Prostate gland (tissue), 2 donors: ENCODE results near the gene RNASET2. TPM values are rescaled to one million over a fixed set of nuclear protein-coding genes. Genes with fewer than 3 reads are reported as not detected.

ENCODE experiments used
- DNase-seq: peaks from one replicate; pipeline ENCODE4 v3.0.0-alpha.2; 2019; ENCODE audit warnings: low spot score
- H3K27ac ChIP-seq, 2 donors: fragments of 200-600 bp; sonication (generic); 2 replicates each; pipeline ENCODE4 v1.5.1; 2017 to 2019
- H3K27me3 ChIP-seq: fragments of 200-600 bp; sonication (generic); replicated peaks from 2 replicates; pipeline ENCODE4 v1.5.1; 2019; ENCODE audit not compliant: insufficient read depth
- H3K36me3 ChIP-seq, 2 donors: fragments of 200-600 bp; sonication (generic); 1 replicate in 1 of 2; 2 replicates in 1 of 2; pipeline versions ENCODE4 v1.5.1 to v1.8.1; 2017 to 2019
- H3K4me1 ChIP-seq: fragments of 200-600 bp; sonication (generic); replicated peaks from 2 replicates; pipeline ENCODE4 v1.5.1; 2019
- H3K4me3 ChIP-seq, 2 donors: fragments of 200-600 bp; sonication (generic); 2 replicates each; pipeline ENCODE4 v1.5.1; 2017 to 2019
- H3K9me3 ChIP-seq: fragments of 200-600 bp; sonication (generic); 2 replicates; pipeline ENCODE4 v1.5.1; 2017
- CTCF ChIP-seq, 4 experiments: fragments of 200-600 bp in 2 of 4; fragments of 450-650 bp in 2 of 4; sonication (generic) in 2 of 4; IDR thresholded peaks; 1 replicate in 3 of 4; 2 replicates in 1 of 4; pipeline ENCODE4 v1.5.1; 2016 to 2019; ENCODE audit warnings: antibody characterized with exemption in 4 of 4, mild to moderate bottlenecking in 2 of 4, moderate library complexity in 2 of 4
- POLR2A ChIP-seq: fragments of 450-650 bp; IDR thresholded peaks from one replicate; pipeline ENCODE4 v1.6.1; 2016; ENCODE audit warnings: antibody characterized with exemption, mild to moderate bottlenecking
- POLR2AphosphoS5 ChIP-seq: sonication (generic); formaldehyde crosslinking; IDR thresholded peaks from one replicate; pipeline ENCODE4 v1.6.1; 2017; ENCODE audit warnings: antibody characterized with exemption
- WGBS: methylation state at CpG from one replicate; pipeline ENCODE4 v1.1.5; 2018; 5-methylcytosine and 5-hydroxymethylcytosine counted together
- intact Hi-C: fragments of 100-400 bp; cut with DNase I; formaldehyde crosslinking; loops from one replicate; pipeline ENCODE4 v1.14.2; 2022
- microRNA-seq: library from miRNA; unstranded; fragments of <30 nt; microRNA quantifications from one replicate; pipeline ENCODE4, GENCODE V29; 2016
- small RNA-seq, 2 donors: library from RNA; depleted of rRNA; stranded (forward); fragments of <200 nt; gene quantifications; one replicate each; pipeline ENCODE3, GENCODE V24; 2016
- total RNA-seq, 2 donors: library from RNA; depleted of rRNA; stranded (reverse); fragments of >200 nt; gene quantifications; one replicate each; pipeline ENCODE4 v1.1.0, GENCODE V29; 2016

RNASET2 gene
- total RNA-seq, 2 donors from 2014 or later, result 81.3 to 180 TPM

DNA sequence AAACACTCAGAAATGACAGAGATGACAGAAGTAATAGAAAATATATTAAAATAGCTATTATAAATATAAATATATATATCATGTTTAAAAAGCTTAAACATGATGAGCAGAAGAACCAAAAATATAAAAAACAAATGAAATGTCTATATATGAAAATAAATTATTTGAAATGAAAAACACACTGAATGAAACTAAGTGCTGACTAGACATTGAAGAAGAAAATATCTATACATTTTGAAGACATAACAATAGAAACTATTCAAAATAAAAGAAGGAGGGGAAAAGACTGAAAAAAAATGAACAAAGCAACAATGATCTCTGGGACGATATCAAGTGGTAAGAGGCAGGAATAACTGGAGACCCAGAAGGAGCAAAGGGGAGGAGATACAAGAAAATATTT lies 76.8 kb downstream of the RNASET2 start:
- Histone ChIP-seq H3K4me3 (no peak overlapping the region), H3K4me1 (no peaks in the 10 kb centered on the region), H3K27me3 (no peaks in the 10 kb centered on the region), H3K27ac (no peak overlapping the region), H3K36me3 (no peaks in the 10 kb centered on the region), H3K9me3 (no peaks in the 10 kb centered on the region)
- intact Hi-C loops, result no loop called here
- DNase-seq, result no peak
- TF ChIP-seq POLR2A (no peak), POLR2AphosphoS5 (no peak), CTCF (IDR thresholded peaks at IDR 0.05) (no peak)
- WGBS, result 97% methylated on average over 1 of the region's 1 CpG

Small RNA genes within 50 kb of the gene (microRNA-seq; reads per million reads assigned to microRNA genes)
- not detected for gene MIR3939

Small RNA genes within 50 kb of the gene (small RNA-seq; reads per million reads assigned to genes)
- 0 to 0.19 reads per million in 2 donors for gene MIR3939

Other genes with a start within 250 kb of the RNASET2 start
- 10 to 100 TPM; 13.3 to 25.7 TPM for gene CEP43, start 42.8 kb upstream of the RNASET2 start, total RNA-seq
- not detected for gene CCR6, start 166.5 kb upstream of the RNASET2 start, total RNA-seq
- not detected for gene GPR31, start 201.4 kb upstream of the RNASET2 start, total RNA-seq